Astrocyte (in vitro differentiated cells and primary cell): Measurements from ENCODE around the gene NFAT5.
"Not testable (repeated sequence)": the region's sequence is repeated elsewhere in the genome, so short reads cannot be mapped to it uniquely, and the experiment has no call there.

ENCODE experiments used
- CTCF ChIP-seq: IDR thresholded peaks from 2 replicates; pipeline ENCODE4 v1.5.1; 2011; ENCODE audit warnings: low read depth, mild to moderate bottlenecking, inconsistent platforms, low read length, moderate library complexity; ENCODE audit not compliant: insufficient read depth
- EZH2 ChIP-seq: IDR thresholded peaks from 2 replicates; pipeline ENCODE4 v1.6.1; 2012; ENCODE audit warnings: mild to moderate bottlenecking, low read length, inconsistent platforms; ENCODE audit not compliant: insufficient read depth

GRCh38 chr16:69636563-69637146, 70.9 kb downstream of the NFAT5 start:
- not testable (repeated sequence) for TF ChIP-seq CTCF, EZH2
